HCT116 (cell line): Measurements from ENCODE around the gene PSG6.
A peak's percentile ranks its signal among the peaks of the same experiment; 100 is the strongest.
"Not testable (repeated sequence)": the region's sequence is repeated elsewhere in the genome, so short reads cannot be mapped to it uniquely, and the experiment has no call there.

Experiments
- EGR1 ChIP-seq: IDR thresholded peaks from 2 replicates; pipeline ENCODE4 v1.6.1; 2012; ENCODE audit warnings: low read depth
- EZH2phosphoT487 ChIP-seq: fragments of 200-600 bp; IDR thresholded peaks from 2 replicates; pipeline ENCODE4 v1.6.1; 2018; ENCODE audit warnings: antibody characterized with exemption, borderline replicate concordance
- FOSL1 ChIP-seq: IDR thresholded peaks from 2 replicates; pipeline ENCODE4 v1.6.1; 2012; ENCODE audit warnings: low read depth
- POLR2A ChIP-seq: IDR thresholded peaks from 2 replicates; pipeline ENCODE4 v1.7.0; 2011; ENCODE audit warnings: borderline replicate concordance; ENCODE audit not compliant: insufficient read depth, insufficient read length; ENCODE audit errors: extremely low read depth
- POLR2AphosphoS5 ChIP-seq: IDR thresholded peaks from 2 replicates; pipeline ENCODE4 v1.6.1; 2011; ENCODE audit warnings: mild to moderate bottlenecking, low read depth, low read length, moderate library complexity
- RAD21 ChIP-seq: IDR thresholded peaks from 2 replicates; pipeline ENCODE4 v1.6.1; 2012; ENCODE audit warnings: low read depth, mild to moderate bottlenecking
- SRF ChIP-seq: IDR thresholded peaks from 2 replicates; pipeline ENCODE4 v1.6.1; 2012; ENCODE audit warnings: low read depth
- YY1 ChIP-seq: IDR thresholded peaks from 2 replicates; pipeline ENCODE4 v1.6.1; 2011; ENCODE audit warnings: low read length, low read depth, moderate library complexity, mild to moderate bottlenecking; ENCODE audit not compliant: insufficient replicate concordance; ENCODE audit errors: extremely low read depth
- TF ChIP-seq, protein P1 (sequence below), 3 experiments: fragments of 200-600 bp in 1 of 3; sonication (generic) in 1 of 3; IDR thresholded peaks in 2 of 3; conservative IDR thresholded peaks in 1 of 3; 2 replicates each; pipeline ENCODE4 v1.5.1; 2012 to 2017; ENCODE audit warnings: low read depth in 2 of 3, low read length in 2 of 3, antibody characterized with exemption in 1 of 3, borderline replicate concordance in 1 of 3, control low read depth in 1 of 3, mild to moderate bottlenecking in 1 of 3, mixed read lengths in 1 of 3, mixed run types in 1 of 3, moderate library complexity in 1 of 3; ENCODE audit not compliant: insufficient read depth in 1 of 3
- TF ChIP-seq, protein P2 (sequence below): IDR thresholded peaks from 2 replicates; pipeline ENCODE4 v1.6.1; 2012; ENCODE audit warnings: low read depth
- TF ChIP-seq, protein P3 (sequence below): IDR thresholded peaks from 2 replicates; pipeline ENCODE4 v1.6.1; 2011; ENCODE audit warnings: mild to moderate bottlenecking, low read length, moderate library complexity; ENCODE audit not compliant: insufficient replicate concordance; ENCODE audit errors: extremely low read depth

DNA sequence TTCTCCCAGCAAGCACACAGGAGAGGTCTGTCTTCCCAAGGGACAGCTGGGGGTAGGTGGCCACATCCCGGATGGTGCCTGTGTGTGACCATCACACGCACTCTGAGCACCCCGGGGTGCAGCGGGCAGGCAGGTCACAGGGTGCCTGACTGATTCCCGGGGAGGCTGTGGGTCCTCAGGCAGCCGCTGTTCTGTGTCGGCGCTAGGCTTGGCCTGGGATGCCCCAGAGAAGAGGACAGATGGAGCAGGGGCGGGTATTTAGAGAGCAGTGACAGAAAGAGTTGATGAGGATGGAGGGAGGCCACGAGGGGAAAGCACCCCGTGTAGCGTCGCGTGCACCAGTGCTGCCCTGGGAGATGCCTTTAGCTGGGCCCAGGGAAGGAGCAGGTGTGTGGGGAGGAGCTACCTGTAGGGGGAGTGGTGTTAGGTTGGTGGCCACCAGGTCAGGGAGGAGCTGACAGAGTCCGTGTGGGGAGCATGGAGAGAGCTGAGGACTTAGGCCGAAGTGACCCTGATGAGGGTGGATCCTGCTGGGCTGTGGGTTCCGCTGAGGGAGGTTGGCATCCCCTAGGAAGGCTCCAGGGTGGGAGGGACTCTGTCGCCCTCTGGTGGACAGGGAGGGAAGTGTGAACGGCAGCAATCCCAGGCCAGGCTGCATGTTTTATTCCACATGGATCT is 60.7 kb downstream of the PSG6 start:
- TF ChIP-seq, protein P1, sequence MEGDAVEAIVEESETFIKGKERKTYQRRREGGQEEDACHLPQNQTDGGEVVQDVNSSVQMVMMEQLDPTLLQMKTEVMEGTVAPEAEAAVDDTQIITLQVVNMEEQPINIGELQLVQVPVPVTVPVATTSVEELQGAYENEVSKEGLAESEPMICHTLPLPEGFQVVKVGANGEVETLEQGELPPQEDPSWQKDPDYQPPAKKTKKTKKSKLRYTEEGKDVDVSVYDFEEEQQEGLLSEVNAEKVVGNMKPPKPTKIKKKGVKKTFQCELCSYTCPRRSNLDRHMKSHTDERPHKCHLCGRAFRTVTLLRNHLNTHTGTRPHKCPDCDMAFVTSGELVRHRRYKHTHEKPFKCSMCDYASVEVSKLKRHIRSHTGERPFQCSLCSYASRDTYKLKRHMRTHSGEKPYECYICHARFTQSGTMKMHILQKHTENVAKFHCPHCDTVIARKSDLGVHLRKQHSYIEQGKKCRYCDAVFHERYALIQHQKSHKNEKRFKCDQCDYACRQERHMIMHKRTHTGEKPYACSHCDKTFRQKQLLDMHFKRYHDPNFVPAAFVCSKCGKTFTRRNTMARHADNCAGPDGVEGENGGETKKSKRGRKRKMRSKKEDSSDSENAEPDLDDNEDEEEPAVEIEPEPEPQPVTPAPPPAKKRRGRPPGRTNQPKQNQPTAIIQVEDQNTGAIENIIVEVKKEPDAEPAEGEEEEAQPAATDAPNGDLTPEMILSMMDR (IDR thresholded peaks at IDR 0.05 in 2 of 3, conservative IDR thresholded peaks at IDR 0.05 in 1 of 3; ENCODE audit: borderline replicate concordance in 1 of 3, insufficient read depth in 1 of 3, low read depth in 2 of 3, low read length in 2 of 3) = peak; percentile 73 to 87 (median 77)
- TF ChIP-seq EGR1, POLR2AphosphoS5, FOSL1, POLR2A, EZH2phosphoT487, YY1, SRF: not testable (repeated sequence)
- TF ChIP-seq RAD21 = peak; percentile 56
- TF ChIP-seq, protein P2, sequence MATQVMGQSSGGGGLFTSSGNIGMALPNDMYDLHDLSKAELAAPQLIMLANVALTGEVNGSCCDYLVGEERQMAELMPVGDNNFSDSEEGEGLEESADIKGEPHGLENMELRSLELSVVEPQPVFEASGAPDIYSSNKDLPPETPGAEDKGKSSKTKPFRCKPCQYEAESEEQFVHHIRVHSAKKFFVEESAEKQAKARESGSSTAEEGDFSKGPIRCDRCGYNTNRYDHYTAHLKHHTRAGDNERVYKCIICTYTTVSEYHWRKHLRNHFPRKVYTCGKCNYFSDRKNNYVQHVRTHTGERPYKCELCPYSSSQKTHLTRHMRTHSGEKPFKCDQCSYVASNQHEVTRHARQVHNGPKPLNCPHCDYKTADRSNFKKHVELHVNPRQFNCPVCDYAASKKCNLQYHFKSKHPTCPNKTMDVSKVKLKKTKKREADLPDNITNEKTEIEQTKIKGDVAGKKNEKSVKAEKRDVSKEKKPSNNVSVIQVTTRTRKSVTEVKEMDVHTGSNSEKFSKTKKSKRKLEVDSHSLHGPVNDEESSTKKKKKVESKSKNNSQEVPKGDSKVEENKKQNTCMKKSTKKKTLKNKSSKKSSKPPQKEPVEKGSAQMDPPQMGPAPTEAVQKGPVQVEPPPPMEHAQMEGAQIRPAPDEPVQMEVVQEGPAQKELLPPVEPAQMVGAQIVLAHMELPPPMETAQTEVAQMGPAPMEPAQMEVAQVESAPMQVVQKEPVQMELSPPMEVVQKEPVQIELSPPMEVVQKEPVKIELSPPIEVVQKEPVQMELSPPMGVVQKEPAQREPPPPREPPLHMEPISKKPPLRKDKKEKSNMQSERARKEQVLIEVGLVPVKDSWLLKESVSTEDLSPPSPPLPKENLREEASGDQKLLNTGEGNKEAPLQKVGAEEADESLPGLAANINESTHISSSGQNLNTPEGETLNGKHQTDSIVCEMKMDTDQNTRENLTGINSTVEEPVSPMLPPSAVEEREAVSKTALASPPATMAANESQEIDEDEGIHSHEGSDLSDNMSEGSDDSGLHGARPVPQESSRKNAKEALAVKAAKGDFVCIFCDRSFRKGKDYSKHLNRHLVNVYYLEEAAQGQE = not testable (repeated sequence)
- TF ChIP-seq, protein P3, sequence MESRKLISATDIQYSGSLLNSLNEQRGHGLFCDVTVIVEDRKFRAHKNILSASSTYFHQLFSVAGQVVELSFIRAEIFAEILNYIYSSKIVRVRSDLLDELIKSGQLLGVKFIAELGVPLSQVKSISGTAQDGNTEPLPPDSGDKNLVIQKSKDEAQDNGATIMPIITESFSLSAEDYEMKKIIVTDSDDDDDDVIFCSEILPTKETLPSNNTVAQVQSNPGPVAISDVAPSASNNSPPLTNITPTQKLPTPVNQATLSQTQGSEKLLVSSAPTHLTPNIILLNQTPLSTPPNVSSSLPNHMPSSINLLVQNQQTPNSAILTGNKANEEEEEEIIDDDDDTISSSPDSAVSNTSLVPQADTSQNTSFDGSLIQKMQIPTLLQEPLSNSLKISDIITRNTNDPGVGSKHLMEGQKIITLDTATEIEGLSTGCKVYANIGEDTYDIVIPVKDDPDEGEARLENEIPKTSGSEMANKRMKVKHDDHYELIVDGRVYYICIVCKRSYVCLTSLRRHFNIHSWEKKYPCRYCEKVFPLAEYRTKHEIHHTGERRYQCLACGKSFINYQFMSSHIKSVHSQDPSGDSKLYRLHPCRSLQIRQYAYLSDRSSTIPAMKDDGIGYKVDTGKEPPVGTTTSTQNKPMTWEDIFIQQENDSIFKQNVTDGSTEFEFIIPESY = not testable (repeated sequence)
